HFF-Myc (cell line): ENCODE results near the gene MND1.

Experiments used
- DNase-seq: peaks from one replicate; pipeline ENCODE4 v3.0.0-alpha.2; 2011; ENCODE audit warnings: low read depth; ENCODE audit errors: extremely low read depth
- H3K4me3 ChIP-seq: replicated peaks from 2 replicates; pipeline ENCODE4 v1.5.1; 2011; ENCODE audit warnings: low read depth, mild to moderate bottlenecking, control low read depth, low read length
- CTCF ChIP-seq: IDR thresholded peaks from 2 replicates; pipeline ENCODE4 v1.5.1; 2012; ENCODE audit warnings: mild to moderate bottlenecking, low read depth, low read length, control low read depth; ENCODE audit errors: missing control alignments

Gene MND1

DNA sequence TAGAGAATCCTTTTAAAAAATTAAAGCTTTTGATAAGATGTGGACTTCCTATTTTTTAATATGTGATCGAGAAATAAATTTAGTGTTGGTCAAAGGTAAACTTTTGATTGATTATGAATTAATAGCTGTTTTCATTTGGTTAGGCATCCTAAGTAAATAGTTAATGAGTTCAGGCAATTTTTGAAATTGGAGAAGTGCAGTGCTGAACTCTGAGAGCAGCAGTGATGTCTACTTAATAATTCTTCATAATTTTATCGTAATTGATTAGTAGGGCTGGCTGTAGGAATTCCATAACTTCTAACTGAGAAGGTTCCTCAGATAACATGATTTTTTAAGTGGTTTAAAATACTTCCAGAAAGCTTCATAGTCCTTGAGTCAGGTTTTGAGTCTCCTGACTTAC lies 1.5 kb downstream of the MND1 start:
- H3K4me3 ChIP-seq, result peak overlapping the region; percentile 84
- DNase-seq, result no peak
- TF ChIP-seq CTCF, result no peak

DNA sequence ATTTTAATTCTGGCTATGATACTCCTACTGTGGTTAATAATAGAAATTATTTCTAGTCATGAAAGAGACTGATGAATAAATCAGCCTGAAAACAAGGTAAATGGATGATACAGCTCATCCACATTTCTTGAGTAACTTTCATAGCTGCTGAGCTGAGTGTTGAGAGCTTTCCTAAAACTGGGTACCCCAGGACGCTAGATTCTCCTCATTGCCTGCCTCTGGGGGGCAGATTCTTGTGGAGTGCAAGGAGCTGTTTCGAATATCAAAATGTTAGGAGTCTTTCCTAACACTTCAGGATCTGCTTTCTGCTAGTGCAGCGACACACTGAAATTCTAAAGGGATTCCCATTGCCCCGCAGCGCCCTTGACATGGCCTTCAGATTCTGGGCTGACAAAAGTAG lies 2.1 kb downstream of the MND1 start:
- no peak for DNase-seq
- H3K4me3 ChIP-seq, result peak overlapping the region; percentile 84; the same call in 1 of the 2 replicates
- TF ChIP-seq CTCF, result peak; percentile 24

DNA sequence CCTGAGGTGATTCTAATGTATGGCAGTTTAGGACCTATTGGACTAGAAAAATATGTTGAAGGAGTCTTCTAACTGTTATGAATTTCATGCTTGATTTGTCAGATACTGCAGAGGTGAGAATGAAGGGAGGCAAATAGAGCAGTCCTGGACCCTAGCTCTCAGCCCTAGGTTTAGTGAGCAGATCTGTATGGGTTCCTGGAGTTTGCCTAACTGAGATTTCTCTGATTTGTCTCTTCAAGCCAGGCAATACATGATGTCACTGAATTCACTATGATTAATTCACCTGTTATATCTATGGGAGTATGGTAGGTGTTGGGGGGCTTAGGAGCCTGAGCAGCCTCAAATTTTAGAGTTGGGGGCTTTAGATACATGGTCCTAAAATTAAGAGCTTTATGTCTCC lies 2.6 kb downstream of the MND1 start:
- no peak for DNase-seq
- no peak overlapping the region for H3K4me3 ChIP-seq
- no peak for TF ChIP-seq CTCF

GRCh38 chr4:153348006-153348405 lies 3.5 kb downstream of the MND1 start:
- no peak for TF ChIP-seq CTCF
- DNase-seq, result no peak
- H3K4me3 ChIP-seq, result no peak overlapping the region

DNA sequence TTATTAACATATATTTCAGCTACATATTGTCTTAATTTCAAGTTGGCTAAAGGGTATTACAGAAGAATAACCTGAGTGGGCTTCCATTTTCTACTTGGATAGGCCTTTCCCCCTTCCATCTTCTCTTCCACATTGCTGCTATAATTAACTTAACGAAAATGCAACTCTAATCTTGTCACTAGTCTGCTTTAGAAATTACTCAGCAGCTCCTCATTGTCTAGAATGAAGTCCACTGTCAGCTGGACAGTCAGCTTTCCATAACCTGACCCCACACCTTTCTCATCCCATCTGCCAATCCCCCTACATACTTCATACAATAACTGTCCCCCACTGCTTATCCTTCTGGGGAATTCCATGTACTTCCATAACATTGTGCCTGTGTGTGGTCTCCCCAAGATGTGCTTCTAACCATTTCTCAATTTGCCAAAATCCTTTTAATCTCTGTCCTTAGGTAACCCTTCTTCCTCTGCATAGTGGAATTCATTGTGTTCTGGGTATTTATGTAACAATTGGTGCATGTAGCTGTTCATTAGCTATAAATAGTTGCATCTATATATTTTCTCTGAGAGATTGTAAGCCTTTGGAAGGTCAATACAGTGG lies 4.8 kb downstream of the MND1 start:
- no peak for TF ChIP-seq CTCF
- H3K4me3 ChIP-seq, result no peak overlapping the region
- DNase-seq, result no peak

GRCh38 chr4:153362184-153362583 lies 17.7 kb downstream of the MND1 start:
- no peak for DNase-seq
- H3K4me3 ChIP-seq, result no peak overlapping the region
- no peak for TF ChIP-seq CTCF

DNA sequence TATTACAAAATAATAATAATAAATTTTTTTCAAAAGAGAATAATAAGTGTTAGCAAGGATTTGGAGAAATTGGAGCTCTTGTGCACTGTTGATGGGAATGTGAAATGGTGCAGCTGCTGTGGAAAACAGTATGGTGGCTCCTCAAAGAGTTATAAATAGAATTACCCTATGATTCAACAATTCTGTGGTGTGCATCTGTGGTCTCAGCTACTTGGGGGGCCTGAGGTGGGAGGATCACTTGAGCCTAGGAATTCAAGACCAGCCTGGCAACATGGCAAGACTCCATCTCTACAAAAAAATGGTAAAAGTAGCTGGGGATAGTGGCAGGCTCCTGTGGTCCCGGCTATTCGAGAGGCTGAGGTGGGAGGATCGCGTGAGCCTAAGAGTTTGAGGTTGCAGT lies 19.6 kb downstream of the MND1 start:
- no peak for DNase-seq
- no peak for TF ChIP-seq CTCF
- no peak overlapping the region for H3K4me3 ChIP-seq
